HG03342 (cell line): Measurements from ENCODE around the gene THRB.

Experiments
- ATAC-seq: cut with Tn5 transposase; IDR thresholded peaks from one replicate; pipeline ENCODE4 v1.9.1; 2021; ENCODE audit warnings: mild to moderate bottlenecking, moderate library complexity; ENCODE audit not compliant: unreplicated experiment

The THRB gene

GRCh38 chr3:24273491-24273890 lies 221.2 kb downstream of the THRB start:
- ATAC-seq = no peak

- ATAC-seq = no peak
These were observed 221.8 kb downstream of the THRB start for GRCh38 chr3:24272875-24273274.

- ATAC-seq = no peak
These were observed 222.2 kb downstream of the THRB start for GRCh38 chr3:24272408-24272807.

DNA sequence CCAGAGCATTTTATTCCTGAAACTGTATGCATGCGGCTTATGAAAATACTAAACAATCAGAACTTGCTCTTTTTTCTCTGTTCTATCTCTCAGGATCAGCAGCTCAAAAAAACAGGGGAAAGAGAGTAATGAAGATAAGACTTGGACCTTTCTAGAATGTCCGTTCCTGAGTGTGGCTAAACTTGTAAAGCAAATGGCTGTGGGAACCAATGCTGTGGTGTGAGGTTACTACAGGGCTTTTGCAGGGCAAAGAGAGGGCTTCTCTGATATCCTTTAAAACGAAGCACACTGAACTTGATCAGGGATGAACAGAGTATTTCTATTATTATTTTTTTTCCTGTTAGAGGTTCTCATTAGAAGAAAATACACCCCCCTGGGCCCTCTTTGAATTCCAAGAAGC lies 223.4 kb downstream of the THRB start:
- ATAC-seq = no peak

DNA sequence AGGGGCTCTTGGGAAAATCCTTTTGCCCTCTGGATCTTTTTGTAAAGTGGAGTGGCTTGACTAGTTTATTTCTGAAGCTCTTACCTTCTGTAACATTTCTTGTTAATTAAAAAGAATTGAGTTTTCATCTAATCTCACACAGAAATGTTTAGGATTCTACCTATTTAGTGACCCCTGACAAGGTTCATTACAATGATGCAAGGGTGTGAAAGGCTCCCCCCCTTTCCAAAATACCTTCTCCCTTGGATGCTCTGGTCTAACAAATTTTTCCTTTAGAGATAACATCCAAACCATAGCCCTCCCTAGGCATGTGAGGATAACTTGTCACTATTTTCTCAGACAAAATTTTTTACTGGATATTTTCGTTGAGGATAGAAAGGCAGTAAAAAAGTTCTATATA lies 223.9 kb downstream of the THRB start:
- no peak for ATAC-seq

DNA sequence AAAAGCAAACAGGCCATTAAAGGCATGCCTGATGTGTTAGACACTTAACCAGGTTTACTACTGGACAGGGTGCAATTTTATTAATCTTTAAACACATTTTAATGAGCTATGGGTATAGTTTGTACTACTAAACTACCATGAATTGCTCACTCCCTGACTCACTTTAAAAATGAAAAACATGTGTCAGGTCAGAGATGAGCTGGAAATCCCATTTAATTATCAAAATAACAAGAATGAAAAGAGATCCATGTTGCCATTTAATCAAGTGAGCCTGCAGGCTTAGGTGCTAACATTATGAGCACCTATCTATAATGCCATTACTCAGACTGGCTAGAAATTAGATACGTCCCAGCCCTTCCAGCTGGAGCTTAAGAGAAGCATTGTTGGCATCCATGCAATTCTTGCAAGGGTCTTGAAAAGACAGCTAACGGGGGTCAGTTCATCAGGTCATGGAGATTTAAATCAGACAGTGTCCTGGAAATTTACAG lies 224.4 kb downstream of the THRB start:
- no peak for ATAC-seq

DNA sequence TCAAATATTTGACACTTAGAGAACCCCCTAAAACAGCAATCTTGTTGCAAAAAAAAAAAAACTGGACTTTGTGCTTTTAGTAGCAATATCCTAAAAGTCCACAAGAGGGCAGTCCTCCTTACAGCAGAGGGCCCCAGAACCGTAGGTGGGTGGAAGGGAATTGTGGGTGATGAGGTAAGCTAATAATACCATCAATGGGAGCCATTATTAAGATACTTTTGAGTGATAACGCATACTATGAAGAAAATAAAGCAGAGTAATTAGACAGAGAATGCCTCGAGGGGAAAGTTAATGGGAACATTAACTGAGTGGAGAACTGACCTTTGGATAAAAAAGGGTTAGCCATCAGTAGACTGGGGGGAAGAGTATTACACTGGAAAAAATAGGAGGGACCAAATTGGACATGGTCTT lies 229.9 kb downstream of the THRB start:
- ATAC-seq = peak; percentile 90

GRCh38 chr3:24264011-24264410 lies 230.6 kb downstream of the THRB start:
- no peak for ATAC-seq

DNA sequence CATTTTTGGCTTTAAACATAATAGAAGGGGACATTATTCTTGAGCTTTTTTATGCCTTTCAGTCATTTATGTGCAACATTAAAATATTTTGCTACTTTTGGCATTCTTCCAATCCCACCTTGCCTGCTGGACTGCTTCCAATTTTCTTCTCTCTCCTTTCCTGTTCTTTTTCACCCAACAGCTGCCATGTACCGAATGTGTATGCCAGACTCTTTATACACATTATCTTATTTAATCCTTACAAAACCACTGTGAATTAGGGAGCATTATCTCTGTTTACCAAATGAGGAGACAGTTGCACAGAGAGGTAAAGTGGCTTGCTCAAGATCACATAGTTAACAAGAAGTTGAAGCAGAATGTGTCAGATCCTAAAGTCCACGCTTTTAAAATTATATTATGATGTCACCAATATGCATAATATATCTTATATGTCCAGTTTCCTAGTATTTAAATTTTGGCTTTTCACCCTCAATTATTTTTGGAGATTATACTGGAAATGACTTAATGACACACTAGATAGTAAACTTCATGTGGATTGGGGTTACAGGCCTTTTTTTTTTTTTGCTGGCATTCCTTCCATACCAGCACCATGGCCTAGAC lies 231.5 kb downstream of the THRB start:
- no peak for ATAC-seq

GRCh38 chr3:24261521-24261920 lies 233.1 kb downstream of the THRB start:
- ATAC-seq = no peak

- no peak for ATAC-seq
These were observed 234.6 kb downstream of the THRB start for GRCh38 chr3:24259901-24260512.

DNA sequence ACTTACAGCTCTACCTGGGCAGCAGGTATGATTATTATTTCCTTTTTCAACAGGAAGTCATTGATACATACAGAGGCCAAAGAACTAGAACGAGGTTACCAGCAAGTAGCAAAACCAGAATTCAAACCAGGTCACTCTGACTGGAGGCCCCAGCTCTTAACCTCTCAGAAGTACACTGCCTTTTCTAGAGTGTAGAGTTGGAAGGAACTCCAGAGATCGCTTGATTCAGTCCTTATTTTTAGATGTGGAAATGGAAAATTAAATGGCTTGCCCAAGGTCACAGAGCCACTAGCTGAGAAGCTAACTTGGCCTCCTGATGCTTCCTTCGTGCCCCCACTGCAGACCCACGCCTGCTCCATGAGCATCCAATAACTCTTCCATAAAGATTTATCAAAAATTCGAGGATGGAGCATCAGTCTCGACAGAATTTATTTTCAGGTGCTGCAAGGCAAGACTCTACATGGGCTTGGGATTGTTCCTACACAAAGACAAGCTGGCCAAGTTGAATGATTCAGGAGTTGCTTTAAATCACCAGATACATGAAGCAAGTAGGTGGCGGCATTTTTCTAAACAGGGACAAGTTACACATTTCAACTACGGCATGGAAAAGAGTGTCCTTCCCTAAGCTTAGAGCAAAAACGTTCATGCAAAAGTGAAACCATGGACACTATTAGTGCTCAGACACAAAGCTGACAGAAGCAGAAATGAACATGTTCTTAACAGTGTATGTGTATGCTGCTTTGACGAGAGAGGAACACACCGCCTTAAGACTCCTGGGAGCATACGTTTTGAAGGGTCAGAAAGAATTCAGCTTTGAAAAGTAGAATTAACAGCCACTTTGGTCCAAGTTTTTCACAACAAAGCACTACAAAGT lies 235.7 kb downstream of the THRB start:
- no peak for ATAC-seq

GRCh38 chr3:24258260-24258659 lies 236.4 kb downstream of the THRB start:
- no peak for ATAC-seq

DNA sequence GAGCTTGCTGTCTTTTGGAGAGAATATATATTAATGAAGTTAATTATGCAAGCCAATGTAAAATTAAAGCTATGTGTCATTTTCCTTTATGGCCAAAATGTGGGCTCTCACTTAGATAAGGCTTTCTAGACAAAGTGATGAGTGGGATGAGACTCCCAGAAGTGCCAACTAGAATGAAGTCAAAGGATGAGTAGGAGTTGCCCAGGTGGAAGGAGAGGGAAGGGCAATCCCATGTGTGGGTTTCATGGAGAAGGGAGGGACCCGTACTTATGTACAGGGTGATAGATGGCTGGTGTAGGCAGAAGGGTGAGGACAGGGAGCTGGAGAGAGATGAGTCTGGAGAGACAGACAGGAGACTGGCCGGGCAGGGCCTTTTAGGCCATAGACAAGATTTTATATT lies 239.2 kb downstream of the THRB start:
- no peak for ATAC-seq

DNA sequence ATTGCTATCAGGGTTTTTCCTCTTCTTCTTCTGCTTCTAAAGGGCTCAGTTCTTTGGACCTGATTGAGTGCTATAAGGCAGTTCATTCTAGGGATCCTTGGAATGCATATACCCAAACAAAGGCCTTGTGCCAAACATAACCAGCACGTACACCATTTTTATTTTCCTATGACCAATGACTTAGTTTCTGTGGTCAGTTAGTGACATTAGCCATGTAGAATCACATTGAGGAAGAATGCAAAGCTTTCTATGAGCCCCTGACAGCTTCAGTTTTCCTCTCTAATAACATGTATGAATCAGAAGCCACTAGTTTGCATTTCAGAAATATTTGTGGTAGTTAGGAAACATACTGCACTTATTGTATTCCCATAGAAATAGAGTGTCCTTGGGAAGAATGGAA lies 240.0 kb downstream of the THRB start:
- ATAC-seq = no peak

GRCh38 chr3:24253336-24253735 lies 241.3 kb downstream of the THRB start:
- ATAC-seq = no peak

- no peak for ATAC-seq
These were observed 245.1 kb downstream of the THRB start for GRCh38 chr3:24249523-24249922.

DNA sequence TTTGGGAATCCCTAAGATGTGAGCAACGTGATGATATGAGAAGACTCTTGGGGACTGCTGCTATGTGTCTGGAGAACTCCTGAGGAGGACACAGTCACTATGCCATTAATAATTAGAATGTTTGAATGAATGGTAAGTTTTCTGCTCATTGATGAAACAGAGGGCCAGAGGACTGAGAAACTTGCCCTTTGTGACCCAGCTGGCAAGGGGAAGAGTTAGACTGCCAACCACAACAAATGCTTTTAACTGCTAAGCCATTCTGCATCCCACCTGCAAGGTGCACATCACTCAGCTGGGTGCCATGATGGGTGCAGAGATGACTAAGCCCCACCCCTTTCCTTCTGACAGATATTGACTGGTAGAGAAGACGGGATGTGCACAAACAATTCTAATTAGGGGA lies 249.6 kb downstream of the THRB start:
- no peak for ATAC-seq

DNA sequence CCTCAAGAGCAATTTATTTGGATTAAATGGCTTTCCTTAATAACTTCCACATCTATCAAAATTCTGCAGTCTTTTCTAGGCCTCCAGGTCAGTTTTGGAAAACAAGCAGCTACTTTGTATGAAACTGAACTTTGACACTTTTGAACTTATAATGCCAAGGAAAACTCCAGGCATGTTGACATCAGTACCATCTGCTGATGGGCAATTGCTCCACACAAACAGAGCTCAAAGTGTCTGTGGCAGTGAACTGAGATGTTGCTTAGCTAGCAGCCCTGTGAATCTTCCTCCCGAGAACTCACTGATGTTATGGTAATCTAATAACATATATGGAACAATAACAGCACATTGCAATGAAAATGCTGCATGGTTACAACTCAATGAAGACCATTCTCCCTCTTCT lies 250.2 kb downstream of the THRB start:
- ATAC-seq = no peak

DNA sequence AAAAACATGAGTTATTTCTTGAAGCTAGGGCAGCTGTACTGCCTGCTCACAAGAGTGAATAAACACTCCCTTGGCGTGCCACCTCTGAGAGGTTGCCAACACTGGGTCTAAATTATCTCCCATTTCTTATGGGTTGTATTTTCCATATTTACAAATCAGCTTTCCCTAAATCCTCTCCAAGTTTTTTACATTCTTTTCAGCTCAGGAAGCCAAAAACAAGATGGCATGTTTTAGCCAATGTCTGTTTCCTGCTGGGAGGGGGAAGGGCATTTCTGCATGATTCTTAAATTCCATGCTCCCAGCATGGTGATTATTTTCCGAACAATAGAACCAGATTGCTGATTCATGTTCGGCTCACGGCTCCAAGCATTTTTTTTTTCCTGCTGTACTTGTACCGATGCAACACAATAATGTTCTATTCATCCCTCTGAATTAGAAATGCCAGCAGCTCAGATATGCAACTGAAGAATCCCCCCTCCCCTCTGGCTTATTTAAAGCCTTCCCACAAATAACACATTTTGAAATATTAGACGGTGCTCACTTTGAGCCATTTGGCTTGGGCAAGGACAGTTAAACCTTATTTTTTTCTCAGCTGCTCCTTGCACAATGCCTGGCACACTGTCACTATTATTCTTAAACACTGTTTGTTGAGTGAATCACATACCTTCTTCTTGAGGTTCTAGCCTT lies 252.5 kb downstream of the THRB start:
- ATAC-seq = no peak

DNA sequence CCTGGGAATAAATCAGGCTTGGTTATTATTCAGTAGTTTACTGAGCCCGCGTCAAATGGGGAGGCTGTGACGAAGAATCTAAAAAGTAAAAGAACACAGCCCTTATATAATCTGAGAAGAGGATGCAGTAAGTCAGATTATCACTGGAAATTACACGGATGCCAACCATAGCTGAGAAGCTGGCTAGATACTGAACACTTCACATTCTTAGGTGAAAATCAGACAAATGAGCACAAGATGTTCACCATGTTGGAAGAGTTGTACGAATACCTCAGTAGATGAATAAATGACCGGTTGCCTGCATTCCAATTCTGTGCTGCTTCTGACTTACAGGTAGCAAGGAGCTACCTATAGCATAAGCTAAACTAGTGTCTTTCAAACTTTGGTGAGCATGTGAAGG lies 254.3 kb downstream of the THRB start:
- ATAC-seq = no peak
